Stimulated activated CD8-positive, alpha-beta memory T cell treated with anti-CD3 and anti-CD28 coated beads, Interleukin-4, amount 100 ng/mL, for 4 hours (primary cell): Measurements from ENCODE around the gene ERFE.

ENCODE experiments used
- DNase-seq, 2 donors: peaks; one replicate each; pipeline ENCODE4 v3.0.0-alpha.2; 2020; ENCODE audit warnings: low read depth in 2 of 2, low spot score in 1 of 2

Gene ERFE

DNA sequence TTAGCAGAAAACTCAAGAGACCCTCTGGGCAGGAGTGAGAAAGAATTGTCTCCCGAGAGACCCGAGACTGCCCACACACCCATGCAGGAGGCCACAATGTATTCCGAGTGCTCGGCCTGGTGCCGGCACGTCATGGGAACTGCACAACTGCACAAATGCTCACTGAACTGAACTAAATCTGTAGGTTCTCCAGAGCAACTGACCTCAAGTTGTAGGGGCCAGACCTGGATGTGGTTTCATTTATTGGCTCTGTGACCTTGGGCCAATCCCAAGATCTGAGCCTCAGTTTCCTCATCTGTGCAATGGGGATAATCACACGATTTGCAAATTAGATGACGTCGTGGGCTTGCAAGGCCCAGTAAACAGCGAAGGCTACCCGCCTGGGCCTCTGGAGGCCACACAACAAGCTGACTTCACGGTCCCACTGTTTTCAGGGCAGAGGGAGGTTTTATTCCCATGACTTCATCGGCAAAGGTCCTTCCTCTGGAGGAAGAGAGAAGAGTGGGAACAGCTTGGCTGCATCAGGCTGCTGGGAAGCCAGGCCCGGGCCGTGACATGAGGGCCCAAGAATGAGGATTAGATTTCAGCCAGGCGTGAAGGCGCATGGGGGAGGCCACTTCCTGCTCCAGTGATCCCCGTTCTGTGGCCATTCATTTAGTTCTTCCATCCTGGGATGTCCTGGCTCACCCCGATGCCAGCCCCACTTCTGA, 3.6 kb upstream of the ERFE start:
- no peak for DNase-seq

GRCh38 chr2:238155761-238156694, 2.7 kb upstream of the ERFE start:
- DNase-seq = no peak

DNA sequence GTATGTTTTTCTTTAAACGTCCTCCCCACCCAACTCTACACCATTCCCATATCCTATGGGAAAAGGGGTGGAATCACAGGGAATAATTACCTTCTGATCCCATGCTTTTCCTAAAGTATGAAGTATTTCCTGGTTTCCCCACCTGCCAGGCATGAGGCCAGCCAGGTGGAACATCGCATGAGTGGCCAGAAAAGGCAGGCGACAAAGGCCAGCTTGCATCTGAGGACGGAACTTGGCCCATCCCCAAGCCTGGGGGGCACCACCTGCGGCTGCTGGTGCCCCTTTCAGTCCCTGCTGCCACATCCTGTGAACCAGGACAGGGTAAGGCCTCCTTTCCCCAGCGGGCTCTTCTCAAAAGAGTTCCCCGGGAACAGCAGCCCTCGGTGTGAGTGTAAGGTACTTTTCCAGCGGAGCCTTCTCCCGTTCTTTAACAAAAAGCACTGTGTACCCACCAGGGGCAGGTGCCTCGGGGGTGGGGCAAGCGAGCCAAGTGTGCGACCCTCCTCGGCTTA, 1.2 kb upstream of the ERFE start:
- DNase-seq = no peak

GRCh38 chr2:238158018-238158508, 707 bp upstream of the ERFE start:
- DNase-seq = no peak

DNA sequence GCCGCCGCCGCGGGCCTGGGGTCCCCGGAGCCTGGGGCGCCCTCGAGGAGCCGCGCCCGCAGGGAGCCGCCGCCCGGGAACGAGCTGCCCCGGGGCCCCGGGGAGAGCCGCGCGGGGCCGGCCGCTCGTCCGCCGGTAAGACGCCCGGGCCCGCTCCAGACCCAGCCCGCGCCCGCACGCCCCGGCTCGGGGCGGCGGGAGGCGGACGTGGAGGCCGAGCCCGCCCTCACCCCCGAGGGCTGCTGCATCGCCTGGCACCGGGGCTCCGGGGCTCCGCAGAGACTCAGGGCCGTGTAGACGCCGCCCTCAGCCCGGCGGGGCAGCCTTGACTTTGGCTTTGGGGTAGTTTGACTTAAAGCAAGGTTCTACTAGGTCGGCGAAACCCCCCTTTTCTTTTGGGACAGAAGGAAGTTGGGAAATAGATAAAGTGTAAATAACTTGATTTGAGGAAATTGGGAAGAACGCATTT, 335 bp downstream of the ERFE start:
- DNase-seq = no peak

DNA sequence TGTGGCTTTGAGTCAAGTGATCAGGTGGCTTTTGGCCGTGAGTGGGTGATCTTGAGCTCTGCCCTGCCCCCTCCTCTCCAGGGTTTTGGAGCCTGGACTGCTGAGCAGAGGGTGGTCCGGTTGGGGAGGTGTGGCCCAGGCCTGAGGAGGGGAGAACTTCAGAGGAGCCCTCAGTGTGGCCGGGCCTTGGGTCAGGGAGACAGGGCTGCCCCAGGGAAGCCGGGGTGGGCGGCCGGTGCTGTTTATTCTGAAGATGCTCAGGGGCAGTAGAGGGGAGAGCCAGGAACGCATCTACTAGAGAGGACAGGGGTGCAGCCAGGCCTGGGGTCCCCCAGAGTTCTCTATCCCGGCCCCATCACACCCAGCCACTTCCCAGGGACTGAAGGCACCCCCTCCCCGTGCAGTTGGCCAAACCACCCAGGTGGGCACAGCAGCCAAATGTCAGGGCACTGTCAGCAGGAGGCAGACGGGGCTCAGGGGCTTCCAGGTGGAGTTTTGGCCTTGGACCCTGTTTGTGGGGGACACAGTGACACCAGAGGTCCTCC, 963 bp downstream of the ERFE start:
- no peak for DNase-seq

DNA sequence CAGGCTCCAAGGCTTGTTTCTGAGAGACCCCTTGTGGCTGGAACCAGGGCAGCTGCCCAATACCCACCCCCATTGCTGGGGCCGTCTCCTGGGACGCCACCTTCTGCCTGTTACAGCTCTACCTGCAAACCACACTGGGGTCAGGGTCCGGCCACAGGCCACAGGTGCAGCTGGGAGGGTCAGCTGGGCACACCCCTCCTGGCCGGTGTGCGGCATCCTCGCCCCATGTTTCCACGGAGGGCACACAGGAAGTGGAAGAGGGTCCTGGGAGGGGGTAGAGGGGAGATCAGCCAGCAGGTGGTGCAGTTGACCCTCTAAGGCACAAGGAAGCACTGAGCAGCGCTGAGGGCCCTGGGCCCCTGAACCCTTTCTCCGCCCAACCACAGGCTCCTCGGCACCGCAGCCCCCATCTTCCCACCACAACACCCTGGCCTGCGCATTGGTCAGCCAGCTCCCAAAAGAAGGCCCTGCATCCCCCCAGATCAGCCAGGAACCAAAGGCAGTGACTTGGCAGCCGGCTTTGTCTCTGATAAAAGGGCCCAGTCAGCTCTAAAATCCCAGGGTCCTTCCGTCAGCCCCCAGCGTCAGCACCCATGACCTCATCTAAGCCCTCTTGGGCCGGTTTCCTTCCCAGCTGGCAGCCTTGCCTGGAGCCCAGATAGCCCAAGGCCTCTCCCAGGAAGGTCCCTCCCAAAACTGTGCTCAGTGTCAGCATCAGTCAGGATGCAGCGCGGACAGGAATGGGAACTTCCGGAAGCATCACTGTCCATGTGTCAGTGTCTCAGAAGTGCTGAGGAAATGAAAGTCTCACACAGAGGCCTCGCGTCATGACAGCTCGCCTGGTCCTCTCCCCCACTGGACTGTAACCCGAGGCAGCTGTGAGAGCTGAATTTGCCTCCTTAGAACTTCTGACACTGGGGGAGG, 1.7 kb downstream of the ERFE start:
- DNase-seq = no peak

- no peak for DNase-seq
These were observed 2.7 kb downstream of the ERFE start for GRCh38 chr2:238161291-238162051.

DNA sequence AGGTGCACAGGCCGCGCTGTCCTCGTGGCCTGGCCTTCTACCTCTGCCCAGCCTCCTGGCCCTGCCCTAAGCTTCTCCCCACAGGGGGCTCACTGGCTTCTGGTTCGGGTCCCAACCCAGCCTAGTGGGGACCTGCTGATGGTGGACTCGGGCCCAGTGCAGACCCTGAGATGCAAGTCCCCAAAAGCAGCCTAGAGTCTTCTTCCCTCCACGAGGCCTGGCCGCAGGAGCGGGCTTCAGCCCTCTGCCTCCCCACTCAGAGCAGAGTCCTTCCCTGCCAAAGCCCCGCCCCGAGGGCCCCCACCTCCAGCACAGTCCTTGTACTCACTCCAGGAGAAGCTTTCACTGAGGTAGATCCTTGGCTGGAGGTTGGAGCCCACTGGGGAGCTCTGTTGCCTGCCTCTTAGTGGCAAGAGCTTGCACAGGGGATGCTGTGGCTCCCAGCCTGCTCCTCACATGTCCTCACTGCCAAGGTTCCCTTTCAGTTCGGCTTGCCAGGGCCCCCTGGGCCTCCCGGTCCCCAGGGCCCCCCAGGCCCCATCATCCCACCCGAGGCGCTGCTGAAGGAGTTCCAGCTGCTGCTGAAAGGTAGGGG, 3.6 kb downstream of the ERFE start:
- DNase-seq = no peak

DNA sequence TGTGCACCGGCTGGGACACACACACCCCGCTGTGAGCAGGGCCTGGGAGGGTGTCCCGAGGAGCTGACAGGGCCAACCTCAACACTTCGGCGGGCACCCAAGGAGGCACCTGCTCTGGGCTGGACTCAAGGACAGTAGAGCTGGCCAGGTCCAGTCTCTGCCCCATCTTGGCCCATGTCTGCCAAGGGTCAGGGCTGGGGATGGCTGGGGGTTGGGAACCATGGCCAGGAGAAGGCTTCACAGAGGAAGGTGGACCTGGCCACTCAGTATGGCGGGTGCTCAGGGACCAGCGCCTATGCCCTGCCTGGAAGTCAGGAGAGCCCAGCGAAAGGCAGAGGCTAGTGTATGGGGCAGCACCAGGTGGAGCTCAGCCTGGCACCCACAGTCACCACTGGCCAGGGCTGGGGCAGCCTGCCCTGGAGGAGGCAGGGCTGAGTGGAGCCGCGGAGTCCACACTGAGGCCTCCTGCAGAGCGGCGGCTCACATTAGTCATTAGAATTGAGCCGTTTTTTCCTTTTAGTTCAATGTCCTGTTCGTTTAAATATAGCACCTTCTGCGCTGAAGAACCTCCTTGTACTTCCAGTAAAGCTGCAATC, 4.2 kb downstream of the ERFE start:
- no peak for DNase-seq

- no peak for DNase-seq
These were observed 4.9 kb downstream of the ERFE start for GRCh38 chr2:238163481-238164198.

- DNase-seq = no peak
These were observed 6.1 kb downstream of the ERFE start for GRCh38 chr2:238164906-238165287.

DNA sequence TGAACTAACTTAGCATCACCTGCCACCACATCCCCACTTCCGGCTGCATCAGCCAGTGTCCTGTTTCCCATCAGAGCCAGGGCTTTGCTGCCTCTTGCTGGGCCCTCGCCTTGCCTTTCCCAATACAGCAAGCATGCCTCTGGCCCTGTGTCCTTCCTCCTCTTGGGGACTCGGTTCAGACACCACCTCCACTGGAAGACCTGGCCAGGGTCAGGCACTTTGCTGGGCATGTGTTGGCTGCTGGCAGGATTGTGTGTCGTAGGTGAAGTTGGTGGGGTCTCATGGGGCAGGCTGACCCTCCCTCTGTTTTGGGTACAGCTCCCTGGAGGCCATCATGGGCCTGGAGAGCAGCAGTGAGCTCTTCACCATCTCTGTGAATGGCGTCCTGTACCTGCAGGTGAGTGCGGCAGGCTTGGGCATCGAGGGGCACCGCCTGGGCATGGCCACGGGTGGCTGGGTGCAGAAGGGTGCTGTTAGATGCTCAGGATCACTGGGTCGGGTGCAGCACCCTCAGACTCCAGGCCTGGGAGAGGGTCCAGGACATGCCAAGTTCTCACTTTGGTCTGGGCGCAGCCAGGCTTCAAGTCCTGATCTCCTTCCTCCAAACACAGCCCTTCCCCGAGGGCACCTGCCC, 6.6 kb downstream of the ERFE start:
- DNase-seq = no peak

DNA sequence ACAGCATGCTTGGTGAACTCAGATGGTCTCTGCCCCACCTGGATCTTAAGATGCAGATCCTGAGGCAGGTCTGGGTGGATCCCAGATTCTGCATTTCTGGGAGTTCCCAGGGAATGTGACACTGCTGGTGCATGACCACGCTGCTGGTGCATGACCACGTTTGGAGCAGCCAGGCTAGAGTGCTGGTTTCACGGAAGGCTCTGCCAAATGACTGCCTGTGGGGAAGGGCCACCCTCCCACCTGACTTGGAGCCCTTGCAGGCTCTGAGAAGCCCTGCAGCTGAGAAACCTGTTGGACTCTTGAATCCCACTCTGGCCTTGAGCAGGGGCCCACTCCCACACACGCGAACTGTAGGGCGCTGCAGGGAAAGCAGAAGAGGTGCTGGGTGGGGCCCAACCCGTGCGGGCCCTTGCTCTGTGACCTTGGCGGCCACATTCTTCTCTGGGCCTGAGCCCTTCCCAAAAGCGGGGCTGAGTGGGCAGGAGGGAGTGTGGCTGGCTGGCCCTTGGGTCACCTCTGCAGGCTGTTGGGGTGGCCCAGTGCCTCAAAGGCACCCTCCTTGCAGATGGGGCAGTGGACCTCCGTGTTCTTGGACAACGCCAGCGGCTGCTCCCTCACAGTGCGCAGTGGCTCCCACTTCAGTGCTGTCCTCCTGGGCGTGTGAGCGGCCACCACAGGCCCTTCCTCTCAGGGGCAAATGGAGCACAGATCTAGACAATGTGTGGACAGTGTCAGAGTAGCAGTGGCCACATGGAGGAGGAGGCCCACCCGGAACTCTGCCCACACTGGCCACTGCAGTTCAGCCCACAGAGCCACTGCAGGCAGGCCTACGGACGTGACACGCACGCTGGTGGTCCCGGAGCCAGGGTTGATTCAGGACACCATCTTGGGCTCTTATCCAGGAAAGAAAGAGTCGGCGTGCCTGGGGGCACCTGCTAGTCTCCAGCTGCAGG, 7.9 kb downstream of the ERFE start:
- no peak for DNase-seq

GRCh38 chr2:238167344-238167715, 8.6 kb downstream of the ERFE start:
- no peak for DNase-seq

GRCh38 chr2:238167761-238168160, 9.0 kb downstream of the ERFE start:
- DNase-seq = no peak
